ENCODE results near the gene IPCEF1.

Gene IPCEF1

GRCh38 chr6:154394571-154394970 lies 38.0 kb upstream of the IPCEF1 start:
- Histone ChIP-seq H3K4me2 (ENCODE audit: low read depth, low read length, poor library complexity, severe bottlenecking) (no peak overlapping the region), H3K9me3 (ENCODE audit: insufficient read depth, low read depth, low read length) (no peaks in the 10 kb centered on the region), H3K4me1 (ENCODE audit: insufficient read depth, low read length, poor library complexity, severe bottlenecking) (no peaks in the 10 kb centered on the region), H4K20me1 (ENCODE audit: insufficient read depth, low read length, poor library complexity, severe bottlenecking) (no peaks in the 10 kb centered on the region), H3K36me3 (ENCODE audit: insufficient read depth, low read length) (no peaks in the 10 kb centered on the region), H3K4me3 (ENCODE audit: low read length, poor library complexity, severe bottlenecking) (no peak overlapping the region), H3K79me2 (ENCODE audit: insufficient read depth, low read length) (no peaks in the 10 kb centered on the region), H3K9ac (ENCODE audit: low read depth, low read length, poor library complexity, severe bottlenecking) (no peak overlapping the region), H2AFZ (ENCODE audit: low read length) (no peak overlapping the region), H3F3A (ENCODE audit: low read depth) (no peaks in the 10 kb centered on the region), H3K27me3 (ENCODE audit: insufficient read depth, low read length, poor library complexity, severe bottlenecking) (no peaks in the 10 kb centered on the region), H3K9me2 (replicated peaks; ENCODE audit: low read depth, low read length) (no peaks in the 10 kb centered on the region)
- no peak for TF ChIP-seq CTCF (conservative IDR thresholded peaks at IDR 0.05; ENCODE audit: low read length)
- no peak for TF ChIP-seq EZH2phosphoT487 (IDR thresholded peaks at IDR 0.05; ENCODE audit: borderline replicate concordance)

GRCh38 chr6:154390034-154390433 lies 33.4 kb upstream of the IPCEF1 start:
- H3K4me3 ChIP-seq (ENCODE audit: low read length, poor library complexity, severe bottlenecking), result no peak overlapping the region
- H3K27me3 ChIP-seq (ENCODE audit: insufficient read depth, low read length, poor library complexity, severe bottlenecking), result no peaks in the 10 kb centered on the region
- H3K4me1 ChIP-seq (ENCODE audit: insufficient read depth, low read length, poor library complexity, severe bottlenecking), result no peaks in the 10 kb centered on the region
- H3K79me2 ChIP-seq (ENCODE audit: insufficient read depth, low read length), result no peaks in the 10 kb centered on the region
- no peak overlapping the region for H2AFZ ChIP-seq (ENCODE audit: low read length)
- no peak overlapping the region for H3K4me2 ChIP-seq (ENCODE audit: low read depth, low read length, poor library complexity, severe bottlenecking)
- no peaks in the 10 kb centered on the region for H3K9me3 ChIP-seq (ENCODE audit: insufficient read depth, low read depth, low read length)
- no peaks in the 10 kb centered on the region for H4K20me1 ChIP-seq (ENCODE audit: insufficient read depth, low read length, poor library complexity, severe bottlenecking)
- no peaks in the 10 kb centered on the region for H3F3A ChIP-seq (ENCODE audit: low read depth)
- H3K9me2 ChIP-seq (replicated peaks; ENCODE audit: low read depth, low read length), result no peaks in the 10 kb centered on the region
- no peaks in the 10 kb centered on the region for H3K36me3 ChIP-seq (ENCODE audit: insufficient read depth, low read length)
- no peak overlapping the region for H3K9ac ChIP-seq (ENCODE audit: low read depth, low read length, poor library complexity, severe bottlenecking)
- TF ChIP-seq CTCF (conservative IDR thresholded peaks at IDR 0.05; ENCODE audit: low read length) (no peak), EZH2phosphoT487 (IDR thresholded peaks at IDR 0.05; ENCODE audit: borderline replicate concordance) (no peak)

DNA sequence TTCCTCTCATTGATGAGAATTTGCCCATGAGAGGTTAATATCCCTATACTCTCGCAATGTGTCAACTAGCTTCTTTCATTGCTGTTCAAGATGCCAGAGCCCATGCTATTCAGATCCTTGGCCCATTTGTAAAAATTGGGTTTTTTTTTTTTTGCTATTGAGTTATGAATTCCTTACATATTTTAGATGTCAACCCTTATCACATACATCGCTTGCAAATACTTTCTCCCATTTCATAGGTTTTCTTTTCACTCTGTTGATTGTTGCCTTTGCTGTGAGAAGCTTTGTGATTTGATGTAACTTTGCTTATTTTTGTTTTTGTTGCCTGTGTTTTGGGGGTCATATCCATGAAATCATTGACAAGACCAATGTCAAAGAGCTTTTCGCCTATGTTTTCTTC lies 32.2 kb upstream of the IPCEF1 start:
- no peaks in the 10 kb centered on the region for H3K27me3 ChIP-seq (ENCODE audit: insufficient read depth, low read length, poor library complexity, severe bottlenecking)
- H3K9ac ChIP-seq (ENCODE audit: low read depth, low read length, poor library complexity, severe bottlenecking), result no peak overlapping the region
- no peaks in the 10 kb centered on the region for H4K20me1 ChIP-seq (ENCODE audit: insufficient read depth, low read length, poor library complexity, severe bottlenecking)
- H3K9me3 ChIP-seq (ENCODE audit: insufficient read depth, low read depth, low read length), result no peaks in the 10 kb centered on the region
- H3K4me3 ChIP-seq (ENCODE audit: low read length, poor library complexity, severe bottlenecking), result no peak overlapping the region
- TF ChIP-seq EZH2phosphoT487 (IDR thresholded peaks at IDR 0.05; ENCODE audit: borderline replicate concordance) (no peak), CTCF (conservative IDR thresholded peaks at IDR 0.05; ENCODE audit: low read length) (no peak)
- no peak overlapping the region for H2AFZ ChIP-seq (ENCODE audit: low read length)
- H3K36me3 ChIP-seq (ENCODE audit: insufficient read depth, low read length), result no peaks in the 10 kb centered on the region
- no peaks in the 10 kb centered on the region for H3K79me2 ChIP-seq (ENCODE audit: insufficient read depth, low read length)
- no peaks in the 10 kb centered on the region for H3F3A ChIP-seq (ENCODE audit: low read depth)
- no peaks in the 10 kb centered on the region for H3K9me2 ChIP-seq (replicated peaks; ENCODE audit: low read depth, low read length)
- no peak overlapping the region for H3K4me2 ChIP-seq (ENCODE audit: low read depth, low read length, poor library complexity, severe bottlenecking)
- H3K4me1 ChIP-seq (ENCODE audit: insufficient read depth, low read length, poor library complexity, severe bottlenecking), result no peaks in the 10 kb centered on the region
